Liver (tissue), 9 donors: ENCODE data around the gene EDRF1. TPM values are rescaled to one million over a fixed set of nuclear protein-coding genes. Genes with fewer than 3 reads are reported as not detected.

Experiments
- DNase-seq: peaks from one replicate; pipeline ENCODE4 v3.0.0-alpha.2; 2017; ENCODE audit warnings: low spot score
- H3K27ac ChIP-seq, 2 donors: one replicate each; pipeline ENCODE4 v1.7.0; 2013; ENCODE audit warnings: inconsistent platforms in 2 of 2, low read length in 2 of 2, control low read depth in 1 of 2, low read depth in 1 of 2, mild to moderate bottlenecking in 1 of 2
- H3K27me3 ChIP-seq, 4 donors: one replicate each; pipeline versions ENCODE4 v1.6.1 to v1.7.0; 2013; ENCODE audit warnings: low read length in 3 of 4, inconsistent platforms in 1 of 4, mild to moderate bottlenecking in 1 of 4, moderate library complexity in 1 of 4; ENCODE audit not compliant: control insufficient read depth in 4 of 4, insufficient read depth in 4 of 4
- H3K36me3 ChIP-seq, 4 donors: one replicate each; pipeline versions ENCODE4 v1.6.1 to v1.7.0; 2013; ENCODE audit warnings: low read length in 3 of 4, mild to moderate bottlenecking in 3 of 4, low read depth in 1 of 4, moderate library complexity in 1 of 4; ENCODE audit not compliant: control insufficient read depth in 4 of 4, insufficient read depth in 3 of 4
- H3K4me1 ChIP-seq, 4 donors: one replicate each; pipeline versions ENCODE4 v1.6.1 to v1.7.0; 2013; ENCODE audit warnings: low read length in 3 of 4, mild to moderate bottlenecking in 3 of 4, moderate library complexity in 1 of 4; ENCODE audit not compliant: control insufficient read depth in 4 of 4, insufficient read depth in 4 of 4
- H3K4me3 ChIP-seq, 3 donors: one replicate each; pipeline versions ENCODE4 v1.6.1 to v1.7.0; 2013; ENCODE audit warnings: low read length in 3 of 3, control low read depth in 1 of 3, low read depth in 1 of 3, mild to moderate bottlenecking in 1 of 3
- H3K9ac ChIP-seq, 2 donors: one replicate each; pipeline ENCODE4 v1.7.0; 2013; ENCODE audit warnings: low read length in 2 of 2, mild to moderate bottlenecking in 2 of 2, moderate library complexity in 2 of 2, control low read depth in 1 of 2, low read depth in 1 of 2
- H3K9me3 ChIP-seq, 4 donors: one replicate each; pipeline versions ENCODE4 v1.6.1 to v1.7.0; 2013; ENCODE audit warnings: low read length in 3 of 4; ENCODE audit not compliant: control insufficient read depth in 4 of 4
- ATF3 ChIP-seq: IDR thresholded peaks from 2 replicates; pipeline ENCODE4 v1.6.1; 2016; ENCODE audit warnings: antibody characterized with exemption
- CTCF ChIP-seq: fragments of 150-350 bp; IDR thresholded peaks from 2 replicates; pipeline ENCODE4 v1.5.1; 2017; ENCODE audit warnings: improper control_type of control experiment, low read depth, low read length; ENCODE audit not compliant: missing input control
- FOXA1 ChIP-seq: IDR thresholded peaks from 2 replicates; pipeline ENCODE4 v1.6.1; 2016; ENCODE audit warnings: antibody characterized with exemption
- FOXA2 ChIP-seq: IDR thresholded peaks from 2 replicates; pipeline ENCODE4 v1.6.1; 2016; ENCODE audit warnings: antibody characterized with exemption
- GABPA ChIP-seq, 2 donors: IDR thresholded peaks in 1 of 2; conservative IDR thresholded peaks in 1 of 2; 2 replicates each; pipeline ENCODE4 v1.6.1; 2016; ENCODE audit warnings: antibody characterized with exemption in 2 of 2, mild to moderate bottlenecking in 1 of 2, moderate library complexity in 1 of 2
- HNF4G ChIP-seq: IDR thresholded peaks from 2 replicates; pipeline ENCODE4 v1.6.1; 2016; ENCODE audit warnings: antibody characterized with exemption
- JUND ChIP-seq, 2 donors: IDR thresholded peaks; 2 replicates each; pipeline ENCODE4 v1.6.1; 2016; ENCODE audit warnings: antibody characterized with exemption in 2 of 2
- MAX ChIP-seq: IDR thresholded peaks from 2 replicates; pipeline ENCODE4 v1.6.1; 2016; ENCODE audit warnings: antibody characterized with exemption
- NR2F2 ChIP-seq: IDR thresholded peaks from 2 replicates; pipeline ENCODE4 v1.6.1; 2016; ENCODE audit warnings: antibody characterized with exemption
- RAD21 ChIP-seq, 2 donors: IDR thresholded peaks; 2 replicates each; pipeline ENCODE4 v1.6.1; 2016; ENCODE audit warnings: antibody characterized with exemption in 2 of 2, mild to moderate bottlenecking in 2 of 2
- REST ChIP-seq: IDR thresholded peaks from 2 replicates; pipeline ENCODE4 v1.6.1; 2016; ENCODE audit warnings: antibody characterized with exemption, mild to moderate bottlenecking
- RXRA ChIP-seq, 2 donors: IDR thresholded peaks; 2 replicates each; pipeline ENCODE4 v1.6.1; 2017 to 2018; ENCODE audit warnings: antibody characterized with exemption in 2 of 2, mild to moderate bottlenecking in 1 of 2
- SP1 ChIP-seq: IDR thresholded peaks from 2 replicates; pipeline ENCODE4 v1.6.1; 2018; ENCODE audit warnings: antibody characterized with exemption, mild to moderate bottlenecking
- TAF1 ChIP-seq: conservative IDR thresholded peaks from 2 replicates; pipeline ENCODE4 v1.6.1; 2016; ENCODE audit warnings: antibody characterized with exemption, mild to moderate bottlenecking
- ZBTB33 ChIP-seq: IDR thresholded peaks from 2 replicates; pipeline ENCODE4 v1.6.1; 2016; ENCODE audit warnings: antibody characterized with exemption
- WGBS: extraction: QIAGEN DNeasy Blood & Tissue Kit; methylation state at CpG from one replicate; pipeline ENCODE4 v1.1.7; 2013; 5-methylcytosine and 5-hydroxymethylcytosine counted together
- polyA plus RNA-seq, 2 donors: library from polyadenylated mRNA; stranded (reverse) in 1 of 2; unstranded in 1 of 2; fragments of 200-250 nt in 1 of 2; fragments of >200 nt in 1 of 2; fragmentation: Nextera tagmentation in 1 of 2; extraction: Ambion mirVana in 1 of 2; gene quantifications; one replicate each; pipeline versions ENCODE4 v1.2.1 to v1.2.3, GENCODE V29; 2013 to 2015
- total RNA-seq, 2 donors: library from RNA; depleted of rRNA; stranded (reverse); fragments of >200 nt; gene quantifications; one replicate each; pipeline ENCODE4 v1.2.3, GENCODE V29; 2014
- donor health status: healthy.
- donor health status: healthy.
- donor health status: healthy.
- donor health status: healthy.
- donor health status: healthy.

The EDRF1 gene
- total and polyA plus RNA-seq, 4 donors: 3.9 to 17.0 (median 9.2) TPM

- Histone ChIP-seq H3K27me3 (no peaks in the 10 kb centered on the region), H3K9ac (no peak overlapping the region), H3K4me1 (no peaks in the 10 kb centered on the region), H3K4me3 (no peak overlapping the region), H3K36me3 (no peaks in the 10 kb centered on the region), H3K9me3 (no peaks in the 10 kb centered on the region), H3K27ac (no peak overlapping the region)
- TF ChIP-seq ZBTB33 (no peak), SP1 (no peak), ATF3 (no peak), RAD21 (IDR thresholded peaks at IDR 0.05) (no peak), HNF4G (no peak), CTCF (no peak), FOXA1 (no peak), JUND (IDR thresholded peaks at IDR 0.05) (no peak), GABPA (IDR thresholded peaks at IDR 0.05 in 1 of 2, conservative IDR thresholded peaks at IDR 0.05 in 1 of 2) (no peak), REST (no peak), MAX (no peak), NR2F2 (no peak)
- 94% methylated on average over 32 of the region's 32 CpGs for WGBS
- DNase-seq: no peak
These were observed 55.2 kb downstream of the EDRF1 start for GRCh38 chr10:125774581-125775191.

GRCh38 chr10:125775491-125776106, 56.1 kb downstream of the EDRF1 start, which contains the start of gene MMP21:
Gene MMP21 (minus strand): TSS chr10:125775821. CDS start chr10:125775821, 0 bp downstream.
- H3K9ac ChIP-seq: no peak within 1 kb of the TSS
- H3K4me3 ChIP-seq: no peak within 1 kb of the TSS
- H3K9me3 ChIP-seq: no peaks in the 10 kb centered on the region
- no peaks in the 10 kb centered on the region for H3K27me3 ChIP-seq
- no peak for DNase-seq
- H3K36me3 ChIP-seq: no peaks in the 10 kb centered on the region
- no peaks in the 10 kb centered on the region for H3K4me1 ChIP-seq
- H3K27ac ChIP-seq: no peak within 1 kb of the TSS
- 95% methylated on average over 26 of the region's 26 CpGs for WGBS
- TF ChIP-seq MAX: no peak
- TF ChIP-seq ZBTB33: no peak
- no peak for TF ChIP-seq RXRA (IDR thresholded peaks at IDR 0.05)
- no peak for TF ChIP-seq CTCF
- TF ChIP-seq TAF1: no peak
- TF ChIP-seq FOXA2: no peak
- TF ChIP-seq NR2F2: no peak
- TF ChIP-seq HNF4G: no peak
